Measurements from ENCODE around the gene BDH1. TPM values are rescaled to one million over a fixed set of nuclear protein-coding genes. Genes with fewer than 3 reads are reported as not detected.

BDH1 gene
- total RNA-seq, 6 donors from 2014 or later = 13.5 to 30.4 (median 23.0) TPM

DNA sequence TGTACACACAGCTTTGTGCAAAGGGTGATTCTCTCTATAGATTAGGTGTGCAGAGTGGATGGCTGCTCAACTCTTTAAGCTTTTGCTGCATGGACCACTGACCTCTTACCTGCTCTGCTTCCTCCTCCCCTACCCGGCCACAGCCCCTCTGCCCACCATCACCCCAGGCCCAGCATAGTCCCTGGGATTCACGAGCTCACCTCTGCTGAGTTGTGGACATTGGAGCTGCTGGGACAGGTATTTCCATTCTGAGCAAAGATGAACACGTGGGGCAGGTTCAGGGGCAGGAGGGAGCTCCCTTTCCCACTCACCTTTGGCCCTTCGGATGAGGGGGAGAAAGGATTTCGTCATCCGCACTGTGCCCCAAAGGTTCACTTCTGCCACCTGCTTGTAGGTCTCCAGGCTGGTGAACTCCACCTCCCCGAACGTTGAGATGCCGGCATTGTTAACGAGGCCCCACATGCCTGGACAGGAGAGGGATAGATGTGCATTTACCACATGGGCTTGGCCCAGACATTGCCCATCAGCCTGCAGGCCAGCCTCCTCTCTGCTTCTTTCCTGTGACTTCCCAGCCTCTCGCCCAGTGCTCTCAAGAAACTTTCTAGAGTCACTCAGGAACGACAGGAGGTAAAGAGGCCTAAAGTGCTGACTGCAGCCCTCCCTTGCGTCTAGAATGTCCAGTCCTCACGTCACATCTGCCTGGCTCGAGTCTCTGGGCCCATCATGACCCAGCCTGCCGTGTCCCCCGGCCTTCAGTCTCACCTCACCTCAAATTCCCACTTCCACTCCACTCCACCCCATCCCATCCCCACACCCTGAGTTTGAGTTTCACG lies 41.6 kb downstream of the BDH1 start:
- no peak overlapping the region for H3K27ac ChIP-seq
- ATAC-seq (ENCODE audit: low FRiP score in 2 of 2) = no peak
- 90 to 92% methylated on average over 18 of the region's 18 CpGs for WGBS, 2 donors

DNA sequence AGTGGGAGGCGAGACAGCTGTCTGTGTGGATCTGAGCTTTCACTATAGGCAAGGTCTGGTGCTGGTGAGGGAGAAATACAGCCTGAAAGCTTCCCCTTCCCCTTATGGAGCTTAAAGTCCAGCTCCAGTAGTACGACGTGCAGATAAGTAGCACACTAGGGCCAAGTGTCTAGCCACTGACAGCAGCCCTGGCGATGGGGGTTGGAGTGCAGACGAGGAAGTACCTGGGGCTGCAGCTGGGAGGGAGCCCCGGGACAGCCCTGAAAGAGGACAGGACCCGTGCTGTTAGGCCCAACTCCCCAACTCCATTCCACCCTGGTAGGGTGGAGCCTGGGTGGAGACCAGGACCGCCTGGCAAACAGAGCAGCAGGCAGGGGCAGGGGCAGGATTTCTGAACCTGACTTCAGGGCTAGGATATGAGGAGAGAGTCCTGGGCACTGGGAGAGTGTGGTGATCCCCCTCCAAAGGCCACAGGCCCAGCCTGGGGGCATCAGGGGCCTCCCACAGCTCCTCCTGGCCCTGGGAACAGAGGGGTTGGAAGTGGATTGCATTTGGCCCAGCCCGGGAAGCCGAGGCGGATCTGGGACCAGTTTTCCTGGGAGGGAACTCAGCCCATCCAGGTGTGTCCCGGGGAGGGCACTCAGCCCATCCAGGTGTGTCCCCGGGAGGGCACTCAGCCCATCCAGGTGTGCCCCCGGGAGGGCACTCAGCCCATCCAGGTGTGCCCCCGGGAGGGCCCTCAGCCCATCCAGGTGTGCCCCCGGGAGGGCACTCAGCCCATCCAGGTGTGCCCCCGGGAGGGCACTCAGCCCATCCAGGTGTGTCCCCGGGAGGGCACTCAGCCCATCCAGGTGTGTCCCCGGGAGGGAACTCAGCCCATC lies 42.8 kb downstream of the BDH1 start:
- ATAC-seq (ENCODE audit: low FRiP score in 2 of 2) (no peak), DNase-seq (no peak)
- H3K4me3 ChIP-seq = no peak overlapping the region
- peaks cover 0 to 3% (median 0%) of the 10 kb centered on the region in 4 donors for H3K36me3 ChIP-seq
- no peaks in the 10 kb centered on the region for H3K27me3 ChIP-seq
- 91 to 92% methylated on average over 8 to 15 of the region's 19 CpGs for WGBS, 2 donors
- H3K9me3 ChIP-seq = no peaks in the 10 kb centered on the region
- no peak overlapping the region for H3K27ac ChIP-seq
- TF ChIP-seq POLR2AphosphoS5 (IDR thresholded peaks at IDR 0.05) (no peak), POLR2A (IDR thresholded peaks at IDR 0.05) (no peak), EP300 (IDR thresholded peaks at IDR 0.05) (no peak), CTCF (IDR thresholded peaks at IDR 0.05) (no peak)
- peaks cover 4 to 14% (median 8%) of the 10 kb centered on the region in 4 donors for H3K4me1 ChIP-seq

More for the DNA sequence above, 41.6 kb downstream of the BDH1 start:
- DNase-seq = no peak
- no peak overlapping the region for H3K4me3 ChIP-seq
- H3K9me3 ChIP-seq = no peaks in the 10 kb centered on the region
- TF ChIP-seq EP300 (IDR thresholded peaks at IDR 0.05) (no peak), CTCF (IDR thresholded peaks at IDR 0.05) (no peak), POLR2AphosphoS5 (IDR thresholded peaks at IDR 0.05) (no peak), POLR2A (IDR thresholded peaks at IDR 0.05) (no peak)
- no peaks in the 10 kb centered on the region for H3K27me3 ChIP-seq
- peaks cover 0 to 3% (median 0%) of the 10 kb centered on the region in 4 donors for H3K36me3 ChIP-seq
- H3K4me1 ChIP-seq = peaks cover 4 to 14% (median 8%) of the 10 kb centered on the region in 4 donors

DNA sequence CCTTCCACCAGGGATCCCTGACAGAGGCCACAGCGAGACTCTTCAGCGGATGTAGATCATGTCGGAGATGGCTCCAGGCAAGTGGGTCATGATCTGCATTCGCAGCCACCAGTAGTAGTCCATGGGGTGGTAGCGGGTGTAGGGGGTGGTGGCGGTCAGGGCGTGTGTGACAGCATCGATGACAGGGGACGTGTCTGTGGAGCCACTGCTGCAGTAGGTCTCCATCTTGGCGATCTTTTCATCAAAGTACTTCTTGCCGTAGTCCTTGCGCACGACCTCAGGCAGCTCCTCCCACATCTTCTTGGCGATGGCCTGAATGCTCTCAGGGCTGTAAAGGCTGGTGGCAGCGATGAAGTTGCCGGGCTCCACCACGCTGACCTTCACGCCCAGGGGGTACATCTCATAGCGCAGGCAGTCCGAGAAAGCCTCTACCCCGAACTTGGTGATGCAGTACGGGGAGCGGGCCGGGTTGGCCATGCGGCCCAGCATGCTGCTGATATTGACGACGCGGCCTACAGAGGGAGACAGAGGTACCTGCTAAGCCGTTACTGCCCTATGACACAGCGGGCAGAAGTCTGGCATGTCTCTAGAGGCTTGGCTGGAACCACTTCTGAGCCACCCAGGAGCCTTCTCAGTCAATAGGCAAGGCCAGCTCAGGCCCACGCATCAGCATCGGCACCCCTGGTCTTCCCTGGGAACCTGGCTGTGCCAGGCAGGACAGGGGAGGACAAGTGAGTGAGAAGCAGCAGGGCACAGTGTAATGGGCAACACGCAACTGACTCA lies 43.7 kb downstream of the BDH1 start:
- H3K9me3 ChIP-seq = no peaks in the 10 kb centered on the region
- peaks cover 0 to 3% (median 0%) of the 10 kb centered on the region in 4 donors for H3K36me3 ChIP-seq
- H3K27me3 ChIP-seq = no peaks in the 10 kb centered on the region
- DNase-seq = no peak
- no peak overlapping the region for H3K4me3 ChIP-seq
- WGBS, 2 donors = 95 to 98% methylated on average over 28 to 33 of the region's 33 CpGs
- peaks cover 4 to 14% (median 8%) of the 10 kb centered on the region in 4 donors for H3K4me1 ChIP-seq
- H3K27ac ChIP-seq = no peak overlapping the region
- TF ChIP-seq CTCF (IDR thresholded peaks at IDR 0.05) (no peak), EP300 (IDR thresholded peaks at IDR 0.05) (no peak), POLR2A (IDR thresholded peaks at IDR 0.05) (no peak), POLR2AphosphoS5 (IDR thresholded peaks at IDR 0.05) (no peak)
- ATAC-seq (ENCODE audit: low FRiP score in 2 of 2) = no peak

- Histone ChIP-seq H3K27ac (no peak overlapping the region), H3K4me3 (no peak overlapping the region), H3K36me3 (peaks cover 0 to 3% (median 0%) of the 10 kb centered on the region in 4 donors), H3K4me1 (peaks cover 0 to 10% (median 8%) of the 10 kb centered on the region in 4 donors), H3K9me3 (no peaks in the 10 kb centered on the region), H3K27me3 (no peaks in the 10 kb centered on the region)
- TF ChIP-seq EP300 (IDR thresholded peaks at IDR 0.05) (no peak), POLR2AphosphoS5 (IDR thresholded peaks at IDR 0.05) (no peak), CTCF (IDR thresholded peaks at IDR 0.05) (no peak), POLR2A (IDR thresholded peaks at IDR 0.05) (no peak)
- ATAC-seq (ENCODE audit: low FRiP score in 2 of 2) (no peak), DNase-seq (no peak)
- 91 to 96% methylated on average over 6 of the region's 6 CpGs for WGBS, 2 donors
Measured at GRCh38 chr3:197511130-197511529, 44.6 kb downstream of the BDH1 start.

Data from upper lobe of left lung (tissue), 6 donors.